ENCODE data around the gene DPYSL5. TPM values are rescaled to one million over a fixed set of nuclear protein-coding genes. Genes with fewer than 3 reads are reported as not detected.

Gene DPYSL5
- total and polyA plus RNA-seq, 2 of the 13 experiments (the other 11 are each of a cell fraction or from before 2014, with no cell fraction given): 0.15 TPM; not detected in 1

- no peaks in the 10 kb centered on the region for H3K79me2 ChIP-seq (ENCODE audit: insufficient read depth, low read length)
- H3K27ac ChIP-seq (ENCODE audit: extremely low read length, insufficient read depth, low read length): no peak overlapping the region
- no peaks in the 10 kb centered on the region for H3K9me3 ChIP-seq (ENCODE audit: low read length)
- no peak for FAIRE-seq
- H3K27me3 ChIP-seq (ENCODE audit: control insufficient read depth in 1 of 2, insufficient read depth in 2 of 2, low read length in 2 of 2): peaks cover 2 to 65% of the 10 kb centered on the region in 2 experiments; a peak in 4 of 5 replicates
- BruUV-seq (replicated peaks): no TSS peak
- peaks cover 13% of the 10 kb centered on the region; the same call in 1 of the 2 replicates for H3K4me1 ChIP-seq (ENCODE audit: insufficient read depth, low read length)
- in situ Hi-C loops (cut with HindIII; ENCODE audit: extremely low pct_ligation_motif_present, low pct_unique_long_range_greater_than_20kb) (no loop called here), intact Hi-C loops (cut with micrococcal nuclease; ENCODE audit: unreplicated experiment) (no loop called here)
- no peak overlapping the region for H3K9ac ChIP-seq (ENCODE audit: insufficient read depth, low read depth, low read length)
- ChIA-PET CTCF (ENCODE audit: low intra/inter-chr PET ratio, low total read pairs) (no interaction called here), POLR2A (no interaction called here)
- TF ChIP-seq WIZ (CRISPR knock-in tag; IDR thresholded peaks at IDR 0.05) (no peak), MAFF (IDR thresholded peaks at IDR 0.05; ENCODE audit: low read depth, low read length) (no peak), ZNF737 (CRISPR knock-in tag; IDR thresholded peaks at IDR 0.05; ENCODE audit: borderline replicate concordance) (no peak), SIX4 (CRISPR knock-in tag; IDR thresholded peaks at IDR 0.05) (no peak), RXRA (CRISPR knock-in tag; IDR thresholded peaks at IDR 0.05) (no peak), MXD4 (CRISPR knock-in tag; IDR thresholded peaks at IDR 0.05) (no peak), SRF (IDR thresholded peaks at IDR 0.05; ENCODE audit: low read depth, low read length) (no peak), FOXK1 (CRISPR knock-in tag; IDR thresholded peaks at IDR 0.05; ENCODE audit: borderline replicate concordance, low read depth) (no peak), ARID5B (CRISPR knock-in tag; IDR thresholded peaks at IDR 0.05) (no peak), PAXIP1 (CRISPR knock-in tag; conservative IDR thresholded peaks at IDR 0.05) (no peak)
- 21% methylated on average over 8 of the region's 8 CpGs for WGBS (ENCODE audit: low lambda C conversion rate)
- no peak overlapping the region for H3K4me2 ChIP-seq (ENCODE audit: low read depth, low read length)
- no peaks in the 10 kb centered on the region for H3K36me3 ChIP-seq (replicated peaks in 1 of 2; ENCODE audit: control insufficient read depth in 1 of 2, insufficient read depth in 2 of 2, low read length in 2 of 2)
- no peak overlapping the region for H3K4me3 ChIP-seq (replicated peaks in 1 of 3; ENCODE audit: insufficient read depth in 1 of 3, low read depth in 2 of 3, low read length in 3 of 3)
- DNase-seq (ENCODE audit: low spot score): no peak
- H4K20me1 ChIP-seq (ENCODE audit: insufficient read depth, low read length): no peaks in the 10 kb centered on the region
- H2AFZ ChIP-seq (ENCODE audit: low read length): no peak overlapping the region
- ATAC-seq: peak; percentile 33; the same call in 1 of the 3 replicates
These were observed 36.0 kb downstream of the DPYSL5 start for GRCh38 chr2:26883956-26884355.

Data from HepG2 (cell line).